ENCODE measurements around the gene CAPN11. TPM values are rescaled to one million over a fixed set of nuclear protein-coding genes. Genes with fewer than 3 reads are reported as not detected.

The CAPN11 gene
- polyA plus RNA-seq, 1 experiment: 0.04 TPM

- H3K36me3 ChIP-seq (ENCODE audit: control insufficient read depth, insufficient read depth, low read length): peaks cover 15% of the 10 kb centered on the region
- DNase-seq (ENCODE audit: low read depth): no peak
- ChIA-PET POLR2A (no interaction called here), CTCF (interaction anchor here (0.6 to 2.7 kb wide), 3 partner anchors 12 to 33 kb away, joined by 4 to 13 read pairs (median 12); no protein-coding TSS in a partner anchor)
- H3K4me3 ChIP-seq (ENCODE audit: low read depth, low read length): no peak overlapping the region
- TF ChIP-seq, protein P1, sequence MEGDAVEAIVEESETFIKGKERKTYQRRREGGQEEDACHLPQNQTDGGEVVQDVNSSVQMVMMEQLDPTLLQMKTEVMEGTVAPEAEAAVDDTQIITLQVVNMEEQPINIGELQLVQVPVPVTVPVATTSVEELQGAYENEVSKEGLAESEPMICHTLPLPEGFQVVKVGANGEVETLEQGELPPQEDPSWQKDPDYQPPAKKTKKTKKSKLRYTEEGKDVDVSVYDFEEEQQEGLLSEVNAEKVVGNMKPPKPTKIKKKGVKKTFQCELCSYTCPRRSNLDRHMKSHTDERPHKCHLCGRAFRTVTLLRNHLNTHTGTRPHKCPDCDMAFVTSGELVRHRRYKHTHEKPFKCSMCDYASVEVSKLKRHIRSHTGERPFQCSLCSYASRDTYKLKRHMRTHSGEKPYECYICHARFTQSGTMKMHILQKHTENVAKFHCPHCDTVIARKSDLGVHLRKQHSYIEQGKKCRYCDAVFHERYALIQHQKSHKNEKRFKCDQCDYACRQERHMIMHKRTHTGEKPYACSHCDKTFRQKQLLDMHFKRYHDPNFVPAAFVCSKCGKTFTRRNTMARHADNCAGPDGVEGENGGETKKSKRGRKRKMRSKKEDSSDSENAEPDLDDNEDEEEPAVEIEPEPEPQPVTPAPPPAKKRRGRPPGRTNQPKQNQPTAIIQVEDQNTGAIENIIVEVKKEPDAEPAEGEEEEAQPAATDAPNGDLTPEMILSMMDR (IDR thresholded peaks at IDR 0.05; ENCODE audit: insufficient read depth, low read depth, low read length): no peak
- H3K27me3 ChIP-seq (ENCODE audit: control insufficient read depth, insufficient read depth, low read length): no peaks in the 10 kb centered on the region
Observed at GRCh38 chr6:44111434-44112417, 46.9 kb upstream of the CAPN11 start.

DNA sequence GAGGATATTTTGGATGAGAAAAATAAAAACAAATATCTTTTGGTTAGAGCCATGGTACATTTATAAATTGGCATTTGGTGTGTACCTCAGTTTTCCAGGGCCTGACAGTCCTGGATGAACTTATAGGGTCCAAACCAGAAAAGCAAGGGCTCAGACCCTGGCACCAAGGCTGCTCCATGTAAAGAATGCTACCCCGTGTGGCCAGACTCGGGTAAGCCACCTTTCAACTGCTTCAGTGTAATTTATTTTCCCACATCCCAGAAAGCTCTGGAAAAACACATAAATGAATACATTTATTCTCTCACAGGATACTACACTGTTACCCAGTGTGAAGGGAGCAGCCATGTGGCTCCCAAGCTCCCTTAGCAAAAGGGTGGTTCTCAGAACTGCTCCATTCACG, 45.2 kb upstream of the CAPN11 start:
- no peak for DNase-seq (ENCODE audit: low read depth)
- ChIA-PET CTCF (no interaction called here), POLR2A (no interaction called here)
- Histone ChIP-seq H3K27me3 (ENCODE audit: control insufficient read depth, insufficient read depth, low read length) (no peaks in the 10 kb centered on the region), H3K4me3 (ENCODE audit: low read depth, low read length) (no peak overlapping the region), H3K36me3 (ENCODE audit: control insufficient read depth, insufficient read depth, low read length) (peaks cover 15% of the 10 kb centered on the region)
- TF ChIP-seq, protein P1 (IDR thresholded peaks at IDR 0.05; ENCODE audit: insufficient read depth, low read depth, low read length): no peak

GRCh38 chr6:44115866-44116265, 42.8 kb upstream of the CAPN11 start:
- CTCF ChIA-PET: interaction anchor here (4.5 kb wide), 1 partner anchor 17 kb away, joined by 31 read pairs; no protein-coding TSS in a partner anchor
- H3K4me3 ChIP-seq (ENCODE audit: low read depth, low read length): no peak overlapping the region
- TF ChIP-seq, protein P1 (IDR thresholded peaks at IDR 0.05; ENCODE audit: insufficient read depth, low read depth, low read length): no peak
- no peaks in the 10 kb centered on the region for H3K27me3 ChIP-seq (ENCODE audit: control insufficient read depth, insufficient read depth, low read length)
- H3K36me3 ChIP-seq (ENCODE audit: control insufficient read depth, insufficient read depth, low read length): peaks cover 11% of the 10 kb centered on the region
- no peak for DNase-seq (ENCODE audit: low read depth)
- POLR2A ChIA-PET: no interaction called here

DNA sequence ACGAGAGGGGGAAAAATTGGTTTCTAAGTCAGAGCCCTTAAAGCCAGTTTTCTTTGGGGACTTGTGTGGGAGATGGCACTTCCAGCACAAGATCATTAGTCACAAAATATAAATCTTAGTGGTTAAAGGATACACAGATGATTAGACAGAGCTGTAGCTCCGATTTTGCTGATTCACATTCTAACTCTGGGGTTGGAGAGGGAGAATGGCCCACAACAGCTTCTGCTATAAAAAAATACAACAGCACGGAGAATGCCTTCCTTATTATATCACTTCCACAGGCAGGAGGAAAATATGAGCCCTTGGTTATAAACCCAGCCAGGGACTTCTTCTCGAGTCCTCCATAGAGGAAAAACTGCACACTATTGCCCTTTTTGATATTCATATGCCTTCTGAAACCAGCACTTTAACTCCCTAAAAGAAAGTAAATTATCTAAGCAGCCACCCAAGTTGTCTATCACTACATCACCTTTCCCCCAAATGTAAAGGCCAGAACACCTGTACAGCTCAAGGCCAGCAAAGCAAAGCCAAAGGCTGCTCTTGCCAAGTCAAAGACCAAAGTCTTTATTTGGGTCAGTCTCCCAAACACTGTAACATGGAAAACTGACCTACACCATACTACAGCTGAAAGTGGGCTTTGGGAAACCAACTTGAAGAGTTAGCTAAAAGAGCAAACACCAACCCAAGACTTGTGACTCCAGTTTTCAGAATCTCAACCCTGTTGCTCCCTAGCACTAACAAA, 41.8 kb upstream of the CAPN11 start:
- H3K4me3 ChIP-seq (ENCODE audit: low read depth, low read length): no peak overlapping the region
- H3K27me3 ChIP-seq (ENCODE audit: control insufficient read depth, insufficient read depth, low read length): no peaks in the 10 kb centered on the region
- POLR2A ChIA-PET: interaction anchor here (0.5 to 0.6 kb wide), 2 partner anchors 16 kb away, joined by 3 to 8 read pairs; no protein-coding TSS in a partner anchor
- peak; percentile 94 for DNase-seq (ENCODE audit: low read depth)
- CTCF ChIA-PET: interaction anchor here (0.8 to 4.5 kb wide), 4 partner anchors 14 to 102 kb away, joined by 3 to 31 read pairs (median 3); no protein-coding TSS in a partner anchor
- peaks cover 8% of the 10 kb centered on the region for H3K36me3 ChIP-seq (ENCODE audit: control insufficient read depth, insufficient read depth, low read length)
- TF ChIP-seq, protein P1 (IDR thresholded peaks at IDR 0.05; ENCODE audit: insufficient read depth, low read depth, low read length): no peak
